ENCODE measurements around the gene KBTBD8. TPM values are rescaled to one million over a fixed set of nuclear protein-coding genes. Genes with fewer than 3 reads are reported as not detected.
A peak's percentile ranks its signal among the peaks of the same experiment; 100 is the strongest.

Gene KBTBD8
- total and polyA plus RNA-seq, 2 of the 13 experiments (the other 11 are each of a cell fraction or from before 2014, with no cell fraction given), result 1.1 to 7.6 TPM

GRCh38 chr3:66971891-66972551, 26.1 kb upstream of the KBTBD8 start (continued):
- TF ChIP-seq KIAA2018 (CRISPR knock-in tag; IDR thresholded peaks at IDR 0.05; ENCODE audit: borderline replicate concordance), result 0 out of 2 replicates have a peak, but pooled peaks have one; percentile 57
- TF ChIP-seq RBM22 (optimal IDR thresholded peaks at IDR 0.05; ENCODE audit: low read length), result no peak
- 0 out of 2 replicates have a peak, but pooled peaks have one; percentile 32 for TF ChIP-seq ZNF331 (CRISPR knock-in tag; IDR thresholded peaks at IDR 0.05)
- TF ChIP-seq SP2 (CRISPR knock-in tag; IDR thresholded peaks at IDR 0.05), result no peak
- TF ChIP-seq FOSL1 (CRISPR knock-in tag; IDR thresholded peaks at IDR 0.05; ENCODE audit: borderline replicate concordance), result no peak
- TF ChIP-seq SKIL (CRISPR knock-in tag; IDR thresholded peaks at IDR 0.05; ENCODE audit: borderline replicate concordance), result no peak
- peak; percentile 87 for TF ChIP-seq CTCF (CRISPR knock-in tag; IDR thresholded peaks at IDR 0.05)
- TF ChIP-seq HOMEZ (CRISPR knock-in tag; IDR thresholded peaks at IDR 0.05; ENCODE audit: low read depth), result 0 out of 2 replicates have a peak, but pooled peaks have one; percentile 20
- TF ChIP-seq ZSCAN9 (CRISPR knock-in tag; IDR thresholded peaks at IDR 0.05; ENCODE audit: borderline replicate concordance), result 0 out of 2 replicates have a peak, but pooled peaks have one; percentile 23
- TF ChIP-seq JDP2 (CRISPR knock-in tag; IDR thresholded peaks at IDR 0.05; ENCODE audit: borderline replicate concordance), result no peak
- TF ChIP-seq SP140L (CRISPR knock-in tag; IDR thresholded peaks at IDR 0.05; ENCODE audit: borderline replicate concordance), result no peak
- TF ChIP-seq RELA (CRISPR knock-in tag; IDR thresholded peaks at IDR 0.05), result no peak
- TF ChIP-seq, protein P1, sequence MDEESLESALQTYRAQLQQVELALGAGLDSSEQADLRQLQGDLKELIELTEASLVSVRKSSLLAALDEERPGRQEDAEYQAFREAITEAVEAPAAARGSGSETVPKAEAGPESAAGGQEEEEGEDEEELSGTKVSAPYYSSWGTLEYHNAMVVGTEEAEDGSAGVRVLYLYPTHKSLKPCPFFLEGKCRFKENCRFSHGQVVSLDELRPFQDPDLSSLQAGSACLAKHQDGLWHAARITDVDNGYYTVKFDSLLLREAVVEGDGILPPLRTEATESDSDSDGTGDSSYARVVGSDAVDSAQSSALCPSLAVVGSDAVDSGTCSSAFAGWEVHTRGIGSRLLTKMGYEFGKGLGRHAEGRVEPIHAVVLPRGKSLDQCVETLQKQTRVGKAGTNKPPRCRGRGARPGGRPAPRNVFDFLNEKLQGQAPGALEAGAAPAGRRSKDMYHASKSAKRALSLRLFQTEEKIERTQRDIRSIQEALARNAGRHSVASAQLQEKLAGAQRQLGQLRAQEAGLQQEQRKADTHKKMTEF (CRISPR knock-in tag; IDR thresholded peaks at IDR 0.05), result 0 out of 2 replicates have a peak, but pooled peaks have one; percentile 28

Measured in HepG2 (cell line).